OCI-M1 (cell line): ENCODE results near the gene RAPH1.
"Not testable (repeated sequence)": the region's sequence is repeated elsewhere in the genome, so short reads cannot be mapped to it uniquely, and the experiment has no call there.

Source experiments
- DNase-seq: peaks from one replicate; lab custom pipeline; 2025; lab: John Stamatoyannopoulos, UW

Gene RAPH1

GRCh38 chr2:203432811-203433210 lies 102.3 kb downstream of the RAPH1 start:
- no peak for DNase-seq

- DNase-seq, result no peak
These were observed 103.5 kb downstream of the RAPH1 start for GRCh38 chr2:203431391-203432185.

- not testable (repeated sequence) for DNase-seq
These were observed 105.5 kb downstream of the RAPH1 start for GRCh38 chr2:203429643-203430042.

GRCh38 chr2:203427061-203427460 lies 108.0 kb downstream of the RAPH1 start:
- DNase-seq, result no peak

- DNase-seq, result no peak
These were observed 116.8 kb downstream of the RAPH1 start for GRCh38 chr2:203418271-203418670.

- no peak for DNase-seq
These were observed 121.3 kb downstream of the RAPH1 start for GRCh38 chr2:203413796-203414195.

GRCh38 chr2:203412546-203413331 lies 122.4 kb downstream of the RAPH1 start:
- DNase-seq, result no peak

- DNase-seq, result no peak
These were observed 127.6 kb downstream of the RAPH1 start for GRCh38 chr2:203407496-203407895.

- no peak for DNase-seq
These were observed 130.1 kb downstream of the RAPH1 start for GRCh38 chr2:203404996-203405395.

GRCh38 chr2:203400805-203401585 lies 134.1 kb downstream of the RAPH1 start:
- no peak for DNase-seq

- DNase-seq, result no peak
These were observed 136.1 kb downstream of the RAPH1 start for GRCh38 chr2:203399031-203399430.

- no peak for DNase-seq
These were observed 138.4 kb downstream of the RAPH1 start for GRCh38 chr2:203396667-203397066.

GRCh38 chr2:203395858-203396257 lies 139.2 kb downstream of the RAPH1 start:
- no peak for DNase-seq

- DNase-seq, result peak; percentile 19
These were observed 140.4 kb downstream of the RAPH1 start for GRCh38 chr2:203394519-203395227.

GRCh38 chr2:203388153-203388552 lies 146.9 kb downstream of the RAPH1 start:
- not testable (repeated sequence) for DNase-seq

- DNase-seq, result no peak
These were observed 152.1 kb downstream of the RAPH1 start for GRCh38 chr2:203383038-203383437.

- no peak for DNase-seq
These were observed 155.9 kb downstream of the RAPH1 start for GRCh38 chr2:203379156-203379555.

- peak; percentile 31 for DNase-seq
These were observed 158.9 kb downstream of the RAPH1 start for GRCh38 chr2:203376173-203376572.

GRCh38 chr2:203372706-203373105 lies 162.4 kb downstream of the RAPH1 start:
- not testable (repeated sequence) for DNase-seq

- DNase-seq, result peak; percentile 23
These were observed 168.2 kb downstream of the RAPH1 start for GRCh38 chr2:203366639-203367466.

- no peak for DNase-seq
These were observed 173.2 kb downstream of the RAPH1 start for GRCh38 chr2:203361922-203362321.
